NT2/D1 (cell line): ENCODE measurements around the gene CIDEC.

Source experiments
- SUZ12 ChIP-seq: IDR thresholded peaks from 2 replicates; pipeline ENCODE4 v1.6.1; 2011; ENCODE audit not compliant: insufficient read length, insufficient read depth; ENCODE audit errors: extremely low read depth
- YY1 ChIP-seq: IDR thresholded peaks from 2 replicates; pipeline ENCODE4 v1.6.1; 2011; ENCODE audit not compliant: insufficient read length, insufficient read depth

GRCh38 chr3:9914011-9914410, 34.0 kb upstream of the CIDEC start:
- TF ChIP-seq SUZ12 (no peak), YY1 (no peak)
